ENCODE measurements around the gene BMP8B.
"Not testable (repeated sequence)": the region's sequence is repeated elsewhere in the genome, so short reads cannot be mapped to it uniquely, and the experiment has no call there.

GRCh38 chr1:39786303-39787107 lies 2.2 kb downstream of the BMP8B start:
- TF ChIP-seq EZH2 (IDR thresholded peaks at IDR 0.05; ENCODE audit: insufficient read depth, poor library complexity, severe bottlenecking); EZH2phosphoT487 (IDR thresholded peaks at IDR 0.05; ENCODE audit: insufficient read depth, low read depth): not testable (repeated sequence)

Data from GM23248 (cell line).